Tibial artery (tissue), 4 donors: ENCODE results near the gene GLT6D1.
"Not testable (repeated sequence)": the region's sequence is repeated elsewhere in the genome, so short reads cannot be mapped to it uniquely, and the experiment has no call there.

ENCODE experiments used
- DNase-seq, 2 donors: peaks; one replicate each; pipeline ENCODE4 v3.0.0-alpha.2; 2019
- H3K27ac ChIP-seq, 2 donors: fragments of 200-600 bp; sonication (generic) in 1 of 2; 1 replicate in 1 of 2; 2 replicates in 1 of 2; pipeline ENCODE4 v1.5.1; 2018 to 2019; ENCODE audit warnings: mild to moderate bottlenecking in 1 of 2
- H3K27me3 ChIP-seq, 2 donors: fragments of 200-600 bp; sonication (generic) in 1 of 2; one replicate each; pipeline versions ENCODE4 v1.5.1 to v1.6.0; 2016 to 2019
- H3K36me3 ChIP-seq, 3 donors: fragments of 200-600 bp; sonication (generic) in 2 of 3; one replicate each; pipeline ENCODE4 v1.5.1; 2016 to 2019; ENCODE audit warnings: mild to moderate bottlenecking in 2 of 3
- H3K4me1 ChIP-seq, 4 donors: fragments of 200-600 bp; sonication (generic) in 2 of 4; 1 replicate in 3 of 4; 2 replicates in 1 of 4; pipeline ENCODE4 v1.5.1; 2016 to 2019
- H3K4me3 ChIP-seq, 2 donors: fragments of 200-600 bp; sonication (generic) in 1 of 2; 1 replicate in 1 of 2; 2 replicates in 1 of 2; pipeline ENCODE4 v1.5.1; 2018 to 2019; ENCODE audit warnings: mild to moderate bottlenecking in 2 of 2
- H3K9me3 ChIP-seq, 3 donors: fragments of 200-600 bp; sonication (generic) in 1 of 3; one replicate each; pipeline ENCODE4 v1.5.1; 2016 to 2019
- intact Hi-C: fragments of 100-400 bp; cut with DNase I; formaldehyde crosslinking; loops from one replicate; pipeline ENCODE4 v1.15.0; 2023; ENCODE audit warnings: low total_unique reads
- TF ChIP-seq, protein P1 (sequence below), 2 experiments: fragments of 200-600 bp in 1 of 2; fragments of 450-650 bp in 1 of 2; IDR thresholded peaks; one replicate each; pipeline ENCODE4 v1.5.1; 2017 to 2019; ENCODE audit warnings: antibody characterized with exemption in 2 of 2, mild to moderate bottlenecking in 1 of 2, moderate library complexity in 1 of 2

GLT6D1 gene

DNA sequence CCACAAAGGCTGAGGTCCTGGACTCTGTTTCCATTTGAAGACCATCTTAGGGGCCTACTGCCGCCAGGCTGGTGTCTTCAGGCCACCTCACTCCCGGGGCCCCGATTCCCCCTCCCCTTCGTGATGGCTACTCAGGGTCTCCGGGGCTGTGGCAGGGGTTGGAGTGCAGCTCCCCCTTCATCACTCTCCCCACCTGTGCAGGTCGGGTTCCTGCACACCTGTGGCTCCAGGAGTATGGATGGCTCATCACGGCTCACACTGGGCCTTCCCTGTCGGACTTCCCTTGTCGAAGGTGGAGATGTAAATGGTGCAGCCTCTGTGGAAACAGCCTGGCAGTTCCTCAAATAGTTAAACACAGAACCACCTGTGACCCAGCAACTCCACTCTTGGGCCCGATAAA lies 35.6 kb upstream of the GLT6D1 start:
- H3K27me3 ChIP-seq: peaks cover 0 to 28% of the 10 kb centered on the region in 2 donors
- TF ChIP-seq, protein P1, sequence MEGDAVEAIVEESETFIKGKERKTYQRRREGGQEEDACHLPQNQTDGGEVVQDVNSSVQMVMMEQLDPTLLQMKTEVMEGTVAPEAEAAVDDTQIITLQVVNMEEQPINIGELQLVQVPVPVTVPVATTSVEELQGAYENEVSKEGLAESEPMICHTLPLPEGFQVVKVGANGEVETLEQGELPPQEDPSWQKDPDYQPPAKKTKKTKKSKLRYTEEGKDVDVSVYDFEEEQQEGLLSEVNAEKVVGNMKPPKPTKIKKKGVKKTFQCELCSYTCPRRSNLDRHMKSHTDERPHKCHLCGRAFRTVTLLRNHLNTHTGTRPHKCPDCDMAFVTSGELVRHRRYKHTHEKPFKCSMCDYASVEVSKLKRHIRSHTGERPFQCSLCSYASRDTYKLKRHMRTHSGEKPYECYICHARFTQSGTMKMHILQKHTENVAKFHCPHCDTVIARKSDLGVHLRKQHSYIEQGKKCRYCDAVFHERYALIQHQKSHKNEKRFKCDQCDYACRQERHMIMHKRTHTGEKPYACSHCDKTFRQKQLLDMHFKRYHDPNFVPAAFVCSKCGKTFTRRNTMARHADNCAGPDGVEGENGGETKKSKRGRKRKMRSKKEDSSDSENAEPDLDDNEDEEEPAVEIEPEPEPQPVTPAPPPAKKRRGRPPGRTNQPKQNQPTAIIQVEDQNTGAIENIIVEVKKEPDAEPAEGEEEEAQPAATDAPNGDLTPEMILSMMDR (IDR thresholded peaks at IDR 0.05): no peak
- H3K4me3 ChIP-seq: no peak overlapping the region
- no peaks in the 10 kb centered on the region for H3K4me1 ChIP-seq
- no peaks in the 10 kb centered on the region for H3K9me3 ChIP-seq
- H3K27ac ChIP-seq: no peak overlapping the region
- no peaks in the 10 kb centered on the region for H3K36me3 ChIP-seq
- DNase-seq: no peak
- intact Hi-C loops: no loop called here

GRCh38 chr9:135673941-135674340 lies 34.6 kb upstream of the GLT6D1 start:
- no peaks in the 10 kb centered on the region for H3K9me3 ChIP-seq
- DNase-seq: no peak
- H3K4me3 ChIP-seq: no peak overlapping the region
- intact Hi-C loops: no loop called here
- TF ChIP-seq, protein P1 (IDR thresholded peaks at IDR 0.05): no peak
- no peaks in the 10 kb centered on the region for H3K4me1 ChIP-seq
- H3K27me3 ChIP-seq: peaks cover 0 to 33% of the 10 kb centered on the region in 2 donors
- H3K36me3 ChIP-seq: no peaks in the 10 kb centered on the region
- no peak overlapping the region for H3K27ac ChIP-seq

DNA sequence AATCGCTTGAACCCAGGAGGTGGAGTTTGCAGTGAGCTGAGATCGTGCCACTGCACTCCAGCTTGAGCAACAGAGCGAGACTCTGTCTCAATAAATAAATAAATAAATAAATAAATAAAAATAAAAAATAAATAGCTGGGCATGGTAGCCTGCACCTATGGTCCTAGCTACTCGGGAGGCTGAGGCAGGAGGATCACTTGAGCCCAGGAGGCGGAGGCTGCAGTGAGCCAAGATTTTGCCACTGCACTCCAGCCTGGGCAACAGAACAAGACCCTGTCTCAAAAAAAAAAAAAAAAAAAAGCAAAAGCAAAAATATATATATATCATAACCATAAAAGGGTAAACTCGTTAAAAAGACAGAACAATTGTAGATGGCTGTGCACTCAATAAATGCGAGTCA lies 33.4 kb upstream of the GLT6D1 start:
- H3K4me3 ChIP-seq, H3K27ac ChIP-seq, H3K36me3 ChIP-seq, H3K9me3 ChIP-seq, intact Hi-C loops, DNase-seq, H3K4me1 ChIP-seq: not testable (repeated sequence)
- H3K27me3 ChIP-seq: peaks cover 0 to 40% of the 10 kb centered on the region in 2 donors

- no peaks in the 10 kb centered on the region for H3K36me3 ChIP-seq
- TF ChIP-seq, protein P1 (IDR thresholded peaks at IDR 0.05): no peak
- H3K4me3 ChIP-seq: no peak overlapping the region
- no peaks in the 10 kb centered on the region for H3K9me3 ChIP-seq
- intact Hi-C loops: no loop called here
- H3K27me3 ChIP-seq: peaks cover 0 to 52% of the 10 kb centered on the region in 2 donors
- no peak for DNase-seq
- no peaks in the 10 kb centered on the region for H3K4me1 ChIP-seq
- no peak overlapping the region for H3K27ac ChIP-seq
Measured at GRCh38 chr9:135671591-135672041, 32.3 kb upstream of the GLT6D1 start.

GRCh38 chr9:135670721-135671590 lies 31.6 kb upstream of the GLT6D1 start:
- no peak overlapping the region for H3K27ac ChIP-seq
- H3K4me3 ChIP-seq: no peak overlapping the region
- H3K9me3 ChIP-seq: no peaks in the 10 kb centered on the region
- H3K4me1 ChIP-seq: no peaks in the 10 kb centered on the region
- peaks cover 0 to 56% of the 10 kb centered on the region in 2 donors for H3K27me3 ChIP-seq
- TF ChIP-seq, protein P1 (IDR thresholded peaks at IDR 0.05): no peak
- no peaks in the 10 kb centered on the region for H3K36me3 ChIP-seq
- intact Hi-C loops: no loop called here
- DNase-seq: no peak

- TF ChIP-seq, protein P1 (IDR thresholded peaks at IDR 0.05): no peak
- no peaks in the 10 kb centered on the region for H3K36me3 ChIP-seq
- no peaks in the 10 kb centered on the region for H3K4me1 ChIP-seq
- H3K27ac ChIP-seq: no peak overlapping the region
- DNase-seq: no peak
- no peaks in the 10 kb centered on the region for H3K9me3 ChIP-seq
- peaks cover 0 to 69% of the 10 kb centered on the region in 2 donors for H3K27me3 ChIP-seq
- no peak overlapping the region for H3K4me3 ChIP-seq
- intact Hi-C loops: no loop called here
Measured at GRCh38 chr9:135669616-135670285, 30.4 kb upstream of the GLT6D1 start.

- H3K27ac ChIP-seq, H3K4me1 ChIP-seq, intact Hi-C loops, H3K36me3 ChIP-seq, DNase-seq, H3K4me3 ChIP-seq, H3K9me3 ChIP-seq: not testable (repeated sequence)
- peaks cover 0 to 76% of the 10 kb centered on the region in 2 donors for H3K27me3 ChIP-seq
Measured at GRCh38 chr9:135669018-135669417, 29.7 kb upstream of the GLT6D1 start.
